ENCODE data around the gene RNF151. TPM values are rescaled to one million over a fixed set of nuclear protein-coding genes. Genes with fewer than 3 reads are reported as not detected.

Gene RNF151
- total and polyA plus RNA-seq, 8 donors: 0.17 TPM; not detected in 7

GRCh38 chr16:1992704-1993317 lies 26.2 kb downstream of the RNF151 start:
- DNase-seq: no peak
- peak overlapping the region in 1 of 2 donors; percentile 46 for H3K4me3 ChIP-seq
- no peak for ATAC-seq

GRCh38 chr16:1993731-1994131 lies 27.1 kb downstream of the RNF151 start:
- no peak for DNase-seq
- H3K27ac ChIP-seq: no peak overlapping the region
- intact Hi-C loops (cut with DNase I): no loop called here

More at GRCh38 chr16:1992704-1993317, 26.2 kb downstream of the RNF151 start:
- H3K36me3 ChIP-seq: peaks cover 0 to 10% of the 10 kb centered on the region in 2 donors
- intact Hi-C loops (cut with DNase I): no loop called here
- H3K9me3 ChIP-seq: peaks cover 0 to 5% of the 10 kb centered on the region in 2 donors
- TF ChIP-seq CTCF (IDR thresholded peaks at IDR 0.05): no peak
- H3K4me1 ChIP-seq: peaks cover 17 to 37% of the 10 kb centered on the region in 2 donors
- H3K27me3 ChIP-seq: peaks cover 29 to 41% of the 10 kb centered on the region in 2 donors
- no peak overlapping the region for H3K27ac ChIP-seq

GRCh38 chr16:1997494-1998359 lies 31.1 kb downstream of the RNF151 start:
- Histone ChIP-seq H3K4me3 (no peak overlapping the region), H3K9me3 (no peaks in the 10 kb centered on the region), H3K27me3 (no peaks in the 10 kb centered on the region), H3K27ac (no peak overlapping the region), H3K36me3 (peaks cover 0 to 59% of the 10 kb centered on the region in 2 donors), H3K4me1 (peaks cover 0 to 5% of the 10 kb centered on the region in 2 donors)
- no peak for TF ChIP-seq CTCF (IDR thresholded peaks at IDR 0.05)
- DNase-seq (no peak), ATAC-seq (no peak)
- intact Hi-C loops (cut with DNase I): no loop called here

More at GRCh38 chr16:1993731-1994131, 27.1 kb downstream of the RNF151 start:
- TF ChIP-seq CTCF (IDR thresholded peaks at IDR 0.05): no peak
- Histone ChIP-seq H3K36me3 (peaks cover 0 to 19% of the 10 kb centered on the region in 2 donors), H3K27me3 (peaks cover 24 to 32% of the 10 kb centered on the region in 2 donors), H3K4me1 (peaks cover 17 to 37% of the 10 kb centered on the region in 2 donors), H3K4me3 (no peak overlapping the region), H3K9me3 (peaks cover 0 to 5% of the 10 kb centered on the region in 2 donors)
- no peak for ATAC-seq

- Histone ChIP-seq H3K9me3 (no peaks in the 10 kb centered on the region), H3K4me1 (peaks cover 0 to 2% of the 10 kb centered on the region in 2 donors), H3K27ac (no peak overlapping the region), H3K27me3 (no peaks in the 10 kb centered on the region), H3K4me3 (no peak overlapping the region), H3K36me3 (peaks cover 0 to 65% of the 10 kb centered on the region in 2 donors)
- no peak for ATAC-seq
- no peak for DNase-seq
- TF ChIP-seq CTCF (IDR thresholded peaks at IDR 0.05): no peak
- intact Hi-C loops (cut with DNase I): no loop called here
Observed at GRCh38 chr16:1998360-1998835, 31.7 kb downstream of the RNF151 start.
